Psoas muscle (tissue), 8 donors: ENCODE data around the gene TRPM6. TPM values are rescaled to one million over a fixed set of nuclear protein-coding genes. Genes with fewer than 3 reads are reported as not detected.
A peak's percentile ranks its signal among the peaks of the same experiment; 100 is the strongest.

Experiments used
- ATAC-seq, 4 donors: fragments of 200-7000 bp; cut with Tn5 transposase; one replicate each; pipeline ENCODE4 v1.9.1; 2020; ENCODE audit warnings: moderate library complexity in 3 of 4, mild to moderate bottlenecking in 2 of 4
- DNase-seq, 2 donors: peaks; one replicate each; pipeline ENCODE4 v3.0.0-alpha.2; 2020
- H3K27ac ChIP-seq: fragments of 200-600 bp; one replicate; pipeline ENCODE4 v1.8.0; 2022
- H3K27me3 ChIP-seq, 3 donors: fragments of 200-600 bp in 1 of 3; one replicate each; pipeline versions ENCODE4 v1.6.1 to v1.8.0; 2013 to 2022; ENCODE audit warnings: low read length in 2 of 3, mild to moderate bottlenecking in 2 of 3, moderate library complexity in 1 of 3; ENCODE audit not compliant: insufficient read depth in 3 of 3
- H3K36me3 ChIP-seq, 2 donors: fragments of 200-600 bp in 1 of 2; one replicate each; pipeline versions ENCODE4 v1.6.1 to v1.8.0; 2013 to 2022; ENCODE audit warnings: low read depth in 1 of 2, mild to moderate bottlenecking in 1 of 2, moderate library complexity in 1 of 2; ENCODE audit not compliant: insufficient read depth in 1 of 2
- H3K4me1 ChIP-seq: fragments of 200-600 bp; one replicate; pipeline ENCODE4 v1.8.0; 2022
- H3K4me3 ChIP-seq: fragments of 200-600 bp; one replicate; pipeline ENCODE4 v1.8.0; 2022; ENCODE audit warnings: mild to moderate bottlenecking
- H3K9me3 ChIP-seq: fragments of 200-600 bp; one replicate; pipeline ENCODE4 v1.8.0; 2022
- CTCF ChIP-seq: fragments of 200-600 bp; IDR thresholded peaks from one replicate; pipeline ENCODE4 v1.8.0; 2022; ENCODE audit warnings: antibody characterized with exemption
- WGBS, 3 donors: extraction: QIAGEN DNeasy Blood & Tissue Kit; methylation state at CpG; one replicate each; pipeline versions ENCODE4 v1.1.6 to v1.1.7; 2013; 5-methylcytosine and 5-hydroxymethylcytosine counted together
- intact Hi-C, 2 donors: fragments of 100-400 bp; cut with DNase I; formaldehyde crosslinking; loops; one replicate each; pipeline versions ENCODE4 v1.11.0 to v1.14.2; 2022
- polyA plus RNA-seq, 3 donors: library from polyadenylated mRNA; stranded (reverse); fragments of 200-250 nt; gene quantifications; one replicate each; pipeline ENCODE4 v1.2.3, GENCODE V29; 2013
- total RNA-seq, 4 donors: library from RNA; stranded (reverse); fragmentation: NEBNext Ultra II Directional in 2 of 4; extraction: Animal tissue kit (Norgen Biotek cat#: 25700) in 2 of 4; gene quantifications; one replicate each; pipeline versions ENCODE4 v1.2.1 to v1.2.4, GENCODE V29; 2021 to 2023
- donor health status: healthy with polysubstance abuse.
- donor health status: DM: no; HTN: no; CAD: no; lungs with moderate emphysema.
- donor health status: Bipolar disorder and iron deficiency.
- donor health status: healthy.
- donor health status: DM: yes; HTN: yes; CAD: no.
- donor health status: DM: no; HTN: no; CAD: no.
- donor health status: DM: no; HTN: no; CAD: no.
- donor health status: DM: yes; HTN: yes; CAD: no.

The TRPM6 gene
- total and polyA plus RNA-seq, 7 donors: 0.04 to 0.27 (median 0.12) TPM; not detected in 1

GRCh38 chr9:74772121-74772520 is 115.6 kb downstream of the TRPM6 start:
- Histone ChIP-seq H3K9me3 (no peaks in the 10 kb centered on the region), H3K36me3 (no peaks in the 10 kb centered on the region), H3K4me3 (no peak overlapping the region), H3K27ac (no peak overlapping the region), H3K27me3 (peaks cover 0 to 8% (median 0%) of the 10 kb centered on the region in 3 donors), H3K4me1 (no peaks in the 10 kb centered on the region)
- ATAC-seq (no peak), DNase-seq (no peak)
- intact Hi-C loops: no loop called here
- no peak for TF ChIP-seq CTCF
- 82 to 92% (median 88%) methylated on average over 4 of the region's 4 CpGs for WGBS, 3 donors

- no peak for TF ChIP-seq CTCF
- H3K4me3 ChIP-seq: no peak overlapping the region
- ATAC-seq (no peak), DNase-seq (no peak)
- H3K9me3 ChIP-seq: no peaks in the 10 kb centered on the region
- H3K27me3 ChIP-seq: peaks cover 0 to 8% (median 0%) of the 10 kb centered on the region in 3 donors
- no peak overlapping the region for H3K27ac ChIP-seq
- WGBS, 3 donors: 87 to 94% (median 90%) methylated on average over 6 of the region's 6 CpGs
- no peaks in the 10 kb centered on the region for H3K36me3 ChIP-seq
- intact Hi-C loops: no loop called here
- H3K4me1 ChIP-seq: no peaks in the 10 kb centered on the region
Observed at GRCh38 chr9:74771672-74772071, 116.0 kb downstream of the TRPM6 start.

GRCh38 chr9:74771262-74771585 is 116.5 kb downstream of the TRPM6 start:
- intact Hi-C loops: no loop called here
- TF ChIP-seq CTCF: peak; percentile 0
- ATAC-seq (no peak), DNase-seq (no peak)
- H3K36me3 ChIP-seq: no peaks in the 10 kb centered on the region
- no peaks in the 10 kb centered on the region for H3K4me1 ChIP-seq
- no peak overlapping the region for H3K27ac ChIP-seq
- H3K9me3 ChIP-seq: no peaks in the 10 kb centered on the region
- H3K4me3 ChIP-seq: no peak overlapping the region
- 81 to 87% (median 83%) methylated on average over 7 of the region's 7 CpGs for WGBS, 3 donors
- H3K27me3 ChIP-seq: peaks cover 0 to 8% (median 0%) of the 10 kb centered on the region in 3 donors

- Histone ChIP-seq H3K27ac (no peak overlapping the region), H3K27me3 (peaks cover 0 to 8% (median 0%) of the 10 kb centered on the region in 3 donors), H3K4me3 (no peak overlapping the region), H3K36me3 (no peaks in the 10 kb centered on the region), H3K4me1 (no peaks in the 10 kb centered on the region), H3K9me3 (no peaks in the 10 kb centered on the region)
- ATAC-seq (no peak), DNase-seq (no peak)
- intact Hi-C loops: no loop called here
- 59 to 67% (median 61%) methylated on average over 20 to 22 of the region's 22 CpGs for WGBS, 3 donors
- TF ChIP-seq CTCF: peak; percentile 29
Observed at GRCh38 chr9:74770508-74771261, 117.0 kb downstream of the TRPM6 start.
